Activated naive CD4-positive, alpha-beta T cell treated with anti-CD3 and anti-CD28 coated beads, Interleukin-2, amount 10 ng/mL, durations not matched to agents 7 days and 5 days (primary cell): ENCODE measurements around the gene CNOT1.
"Not testable (repeated sequence)": the region's sequence is repeated elsewhere in the genome, so short reads cannot be mapped to it uniquely, and the experiment has no call there.

Experiments used
- CTCF ChIA-PET: fragments of 350-600 bp; sonication (Branson Sonifier 250); formaldehyde crosslinking; loops from one replicate; lab custom pipeline; 2021; ENCODE audit warnings: antibody characterized with exemption; lab: Charles Lee
- DNase-seq: peaks from one replicate; pipeline ENCODE4 v3.0.0-alpha.2; 2020
- H3K27ac Mint-ChIP-seq: one replicate; pipeline ENCODE4 v1.8.0; 2021; ENCODE audit warnings: mild to moderate bottlenecking, moderate library complexity, mixed read lengths
- H3K27me3 Mint-ChIP-seq: one replicate; pipeline ENCODE4 v1.8.0; 2021; ENCODE audit warnings: mild to moderate bottlenecking, mixed read lengths
- H3K36me3 Mint-ChIP-seq: one replicate; pipeline ENCODE4 v1.8.0; 2021; ENCODE audit warnings: mixed read lengths
- H3K4me1 Mint-ChIP-seq: one replicate; pipeline ENCODE4 v1.8.0; 2021; ENCODE audit warnings: mixed read lengths
- H3K4me3 Mint-ChIP-seq: one replicate; pipeline ENCODE4 v1.8.0; 2021; ENCODE audit warnings: mild to moderate bottlenecking, moderate library complexity, mixed read lengths
- H3K9me3 Mint-ChIP-seq: one replicate; pipeline ENCODE4 v1.8.0; 2021; ENCODE audit warnings: mixed read lengths

The CNOT1 gene

DNA sequence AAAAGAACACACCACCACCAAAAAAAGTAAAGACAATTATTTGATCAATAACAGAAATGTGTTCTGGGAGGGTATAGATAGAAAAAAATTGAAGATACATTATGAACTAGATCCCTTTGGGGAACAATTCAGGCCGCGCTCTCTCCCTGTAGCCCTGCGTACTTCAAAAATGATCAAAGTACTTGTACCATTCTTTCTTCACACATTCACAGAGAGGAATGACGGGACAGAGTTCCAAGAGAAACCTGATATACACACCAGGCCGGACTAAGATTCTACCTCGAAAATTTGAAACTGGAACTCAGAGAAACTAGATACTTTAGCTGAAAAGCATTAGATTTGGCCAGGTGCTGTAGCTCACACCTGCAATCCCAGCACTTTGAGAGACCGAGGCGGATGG, 50.0 kb downstream of the CNOT1 start:
- Mint-ChIP-seq H3K4me3 (no peak overlapping the region), H3K27me3 (no peaks in the 10 kb centered on the region), H3K36me3 (peaks cover 62% of the 10 kb centered on the region), H3K9me3 (no peaks in the 10 kb centered on the region), H3K4me1 (no peaks in the 10 kb centered on the region), H3K27ac (no peak overlapping the region)
- DNase-seq, result no peak
- CTCF ChIA-PET, result no interaction called here

- no peak for DNase-seq
- Mint-ChIP-seq H3K27ac (no peak overlapping the region), H3K4me1 (no peaks in the 10 kb centered on the region), H3K9me3 (no peaks in the 10 kb centered on the region), H3K4me3 (no peak overlapping the region), H3K36me3 (peaks cover 70% of the 10 kb centered on the region), H3K27me3 (no peaks in the 10 kb centered on the region)
- CTCF ChIA-PET, result interaction anchor here (1.1 kb wide), 1 partner anchor 10 kb away, joined by 3 read pairs; no protein-coding TSS in a partner anchor
Observed at GRCh38 chr16:58578642-58579041, 51.0 kb downstream of the CNOT1 start.

GRCh38 chr16:58577141-58577540, 52.5 kb downstream of the CNOT1 start:
- no peak overlapping the region for H3K27ac Mint-ChIP-seq
- H3K4me1 Mint-ChIP-seq, result no peaks in the 10 kb centered on the region
- CTCF ChIA-PET, result no interaction called here
- H3K36me3 Mint-ChIP-seq, result peaks cover 65% of the 10 kb centered on the region
- no peaks in the 10 kb centered on the region for H3K9me3 Mint-ChIP-seq
- H3K27me3 Mint-ChIP-seq, result no peaks in the 10 kb centered on the region
- no peak for DNase-seq
- H3K4me3 Mint-ChIP-seq, result no peak overlapping the region

GRCh38 chr16:58574895-58575294, 54.7 kb downstream of the CNOT1 start:
- CTCF ChIA-PET, result no interaction called here
- H3K4me3 Mint-ChIP-seq, result no peak overlapping the region
- peaks cover 67% of the 10 kb centered on the region for H3K36me3 Mint-ChIP-seq
- no peaks in the 10 kb centered on the region for H3K27me3 Mint-ChIP-seq
- no peaks in the 10 kb centered on the region for H3K4me1 Mint-ChIP-seq
- H3K27ac Mint-ChIP-seq, result no peak overlapping the region
- H3K9me3 Mint-ChIP-seq, result no peaks in the 10 kb centered on the region
- DNase-seq, result no peak

GRCh38 chr16:58565697-58566096, 63.9 kb downstream of the CNOT1 start:
- CTCF ChIA-PET, H3K4me1 Mint-ChIP-seq, H3K4me3 Mint-ChIP-seq, DNase-seq, H3K27me3 Mint-ChIP-seq, H3K9me3 Mint-ChIP-seq, H3K27ac Mint-ChIP-seq: not testable (repeated sequence)
- H3K36me3 Mint-ChIP-seq, result peaks cover 45% of the 10 kb centered on the region

- Mint-ChIP-seq H3K27ac (no peak overlapping the region), H3K4me1 (peaks cover 2% of the 10 kb centered on the region), H3K27me3 (no peaks in the 10 kb centered on the region), H3K36me3 (peaks cover 39% of the 10 kb centered on the region), H3K9me3 (no peaks in the 10 kb centered on the region), H3K4me3 (no peak overlapping the region)
- CTCF ChIA-PET, result no interaction called here
- no peak for DNase-seq
Observed at GRCh38 chr16:58563775-58564174, 65.9 kb downstream of the CNOT1 start.

DNA sequence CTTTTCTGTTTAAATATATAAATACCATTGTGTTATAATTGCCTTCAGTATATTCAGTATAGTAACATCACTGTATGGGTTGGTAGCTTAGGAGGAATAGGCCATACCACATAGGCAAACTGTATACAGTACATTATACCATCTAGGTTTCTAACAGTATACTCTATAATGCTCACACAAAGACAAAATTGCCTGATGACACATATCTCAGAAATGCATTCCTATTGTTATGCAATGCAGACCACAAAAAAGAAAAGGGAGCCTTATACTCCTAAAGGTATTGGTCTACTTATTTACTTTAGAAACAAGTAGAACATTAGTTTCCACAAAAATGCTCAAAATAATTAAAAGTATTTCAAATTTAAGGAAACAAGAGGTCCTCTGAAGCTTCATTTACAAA, 66.4 kb downstream of the CNOT1 start:
- CTCF ChIA-PET, result no interaction called here
- no peak for DNase-seq
- H3K27ac Mint-ChIP-seq, result no peak overlapping the region
- no peak overlapping the region for H3K4me3 Mint-ChIP-seq
- H3K9me3 Mint-ChIP-seq, result no peaks in the 10 kb centered on the region
- no peaks in the 10 kb centered on the region for H3K27me3 Mint-ChIP-seq
- peaks cover 39% of the 10 kb centered on the region for H3K36me3 Mint-ChIP-seq
- H3K4me1 Mint-ChIP-seq, result no peaks in the 10 kb centered on the region

GRCh38 chr16:58556678-58557077, 72.9 kb downstream of the CNOT1 start:
- H3K4me3 Mint-ChIP-seq, result no peak overlapping the region
- no peaks in the 10 kb centered on the region for H3K9me3 Mint-ChIP-seq
- H3K36me3 Mint-ChIP-seq, result peaks cover 44% of the 10 kb centered on the region
- H3K27me3 Mint-ChIP-seq, result no peaks in the 10 kb centered on the region
- CTCF ChIA-PET, result no interaction called here
- no peaks in the 10 kb centered on the region for H3K4me1 Mint-ChIP-seq
- no peak for DNase-seq
- no peak overlapping the region for H3K27ac Mint-ChIP-seq

GRCh38 chr16:58551496-58551895, 78.1 kb downstream of the CNOT1 start:
- no peak for DNase-seq
- CTCF ChIA-PET, result no interaction called here
- no peak overlapping the region for H3K27ac Mint-ChIP-seq
- H3K9me3 Mint-ChIP-seq, result no peaks in the 10 kb centered on the region
- no peaks in the 10 kb centered on the region for H3K4me1 Mint-ChIP-seq
- no peak overlapping the region for H3K4me3 Mint-ChIP-seq
- no peaks in the 10 kb centered on the region for H3K27me3 Mint-ChIP-seq
- H3K36me3 Mint-ChIP-seq, result peaks cover 67% of the 10 kb centered on the region

- Mint-ChIP-seq H3K36me3 (peaks cover 68% of the 10 kb centered on the region), H3K27me3 (no peaks in the 10 kb centered on the region)
- CTCF ChIA-PET, result interaction anchor here (0.6 kb wide), 1 partner anchor 14 kb away, joined by 3 read pairs; no protein-coding TSS in a partner anchor
Observed at GRCh38 chr16:58548378-58548777, 81.2 kb downstream of the CNOT1 start.

DNA sequence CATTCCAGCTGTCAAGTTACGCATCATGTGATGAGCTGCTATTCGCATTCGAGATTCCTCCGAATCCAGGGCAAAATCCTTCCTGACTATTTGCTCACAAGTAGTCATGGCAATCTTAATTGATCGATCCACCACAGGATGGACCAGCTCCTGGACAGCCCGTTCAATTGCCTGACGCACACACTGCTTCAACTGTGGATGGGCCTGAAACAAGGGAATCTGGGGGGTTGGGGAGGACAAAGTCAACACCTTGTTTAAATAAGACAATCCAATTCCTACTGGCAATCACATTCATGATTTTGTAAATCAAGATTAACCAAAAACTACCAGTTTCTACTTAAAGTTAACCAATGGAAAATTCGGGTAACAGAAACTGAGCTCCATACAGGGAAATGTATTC, 85.9 kb downstream of the CNOT1 start:
- Mint-ChIP-seq H3K27me3 (no peaks in the 10 kb centered on the region), H3K27ac (no peak overlapping the region), H3K4me1 (no peaks in the 10 kb centered on the region), H3K9me3 (no peaks in the 10 kb centered on the region), H3K36me3 (peaks cover 73% of the 10 kb centered on the region), H3K4me3 (no peak overlapping the region)
- DNase-seq, result no peak
- CTCF ChIA-PET, result no interaction called here

More at GRCh38 chr16:58548378-58548777, 81.2 kb downstream of the CNOT1 start:
- no peak overlapping the region for H3K27ac Mint-ChIP-seq
- H3K4me1 Mint-ChIP-seq, result no peaks in the 10 kb centered on the region
- H3K9me3 Mint-ChIP-seq, result no peaks in the 10 kb centered on the region
- no peak for DNase-seq
- H3K4me3 Mint-ChIP-seq, result no peak overlapping the region

GRCh38 chr16:58542291-58542690, 87.3 kb downstream of the CNOT1 start:
- Mint-ChIP-seq H3K27ac (peak overlapping the region; percentile 24), H3K9me3 (no peaks in the 10 kb centered on the region), H3K36me3 (peaks cover 78% of the 10 kb centered on the region), H3K27me3 (no peaks in the 10 kb centered on the region), H3K4me3 (no peak overlapping the region), H3K4me1 (no peaks in the 10 kb centered on the region)
- no peak for DNase-seq
- CTCF ChIA-PET, result interaction anchor here (1.5 kb wide), 1 partner anchor 16 kb away, joined by 3 read pairs; no protein-coding TSS in a partner anchor

DNA sequence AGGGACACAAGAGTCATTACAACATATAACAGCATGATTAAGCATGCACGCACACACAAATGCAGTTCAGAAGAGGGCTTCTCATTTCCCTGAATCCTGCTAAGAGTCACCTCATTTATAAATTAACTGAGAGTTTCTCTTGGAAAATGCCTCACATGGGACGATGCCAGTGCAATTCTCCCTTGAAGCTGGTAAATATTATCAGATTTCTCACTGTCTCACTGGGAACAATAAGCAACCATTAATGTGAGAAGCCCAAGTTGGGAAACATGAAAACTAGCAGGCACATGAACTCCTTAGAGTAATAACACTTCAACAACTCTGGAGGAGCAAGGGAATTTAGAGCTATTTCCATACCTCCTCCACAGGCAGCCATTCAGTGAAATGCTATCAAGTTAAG, 87.9 kb downstream of the CNOT1 start:
- Mint-ChIP-seq H3K27me3 (no peaks in the 10 kb centered on the region), H3K27ac (no peak overlapping the region), H3K36me3 (peaks cover 78% of the 10 kb centered on the region), H3K4me1 (no peaks in the 10 kb centered on the region), H3K9me3 (no peaks in the 10 kb centered on the region), H3K4me3 (no peak overlapping the region)
- DNase-seq, result no peak
- CTCF ChIA-PET, result interaction anchor here (1.5 kb wide), 1 partner anchor 17 kb away, joined by 3 read pairs; no protein-coding TSS in a partner anchor

GRCh38 chr16:58537124-58537906, 92.3 kb downstream of the CNOT1 start:
- Mint-ChIP-seq H3K27me3 (no peaks in the 10 kb centered on the region), H3K9me3 (no peaks in the 10 kb centered on the region), H3K27ac (no peak overlapping the region), H3K36me3 (peaks cover 77% of the 10 kb centered on the region), H3K4me3 (no peak overlapping the region), H3K4me1 (no peaks in the 10 kb centered on the region)
- no peak for DNase-seq
- CTCF ChIA-PET, result interaction anchor here (1.5 kb wide), 1 partner anchor 25 kb away, joined by 4 read pairs; no protein-coding TSS in a partner anchor

GRCh38 chr16:58536278-58536677, 93.3 kb downstream of the CNOT1 start:
- H3K36me3 Mint-ChIP-seq, result peaks cover 80% of the 10 kb centered on the region
- CTCF ChIA-PET, result interaction anchor here (1.5 kb wide), 1 partner anchor 24 kb away, joined by 4 read pairs; no protein-coding TSS in a partner anchor

More at GRCh38 chr16:58536278-58536677, 93.3 kb downstream of the CNOT1 start:
- no peak overlapping the region for H3K4me3 Mint-ChIP-seq
- DNase-seq, result no peak
- no peak overlapping the region for H3K27ac Mint-ChIP-seq
- no peaks in the 10 kb centered on the region for H3K4me1 Mint-ChIP-seq
- no peaks in the 10 kb centered on the region for H3K27me3 Mint-ChIP-seq
- no peaks in the 10 kb centered on the region for H3K9me3 Mint-ChIP-seq
